IMR-90 (cell line): ENCODE results near the gene UQCRC2. TPM values are rescaled to one million over a fixed set of nuclear protein-coding genes. Genes with fewer than 3 reads are reported as not detected.

Experiments
- ATAC-seq: fragments of 200-7000 bp; cut with Tn5 transposase; 2 replicates; pipeline ENCODE4 v1.9.1; 2020; ENCODE audit warnings: low read depth, mild to moderate bottlenecking, moderate library complexity
- BruUV-seq: library from RNA; stranded (reverse); fragments of 400-500 nt; replicated peaks from 2 replicates; lab custom pipeline; 2021; lab: Mats Ljungman, UMichigan
- CTCF ChIA-PET: fragments of 300-600 bp; formaldehyde crosslinking; extraction: SDS; loops from one replicate; lab custom pipeline; 2021; ENCODE audit warnings: antibody characterized with exemption; lab: Yijun Ruan, JAX
- POLR2A ChIA-PET: fragments of 300-600 bp; sonication (Branson Sonifier 250); formaldehyde crosslinking; loops from one replicate; lab custom pipeline; 2022; ENCODE audit warnings: antibody characterized with exemption; ENCODE audit not compliant: unreplicated experiment; lab: Charles Lee
- DNase-seq: peaks from one replicate; pipeline ENCODE4 v3.0.0; 2013
- H2AFZ ChIP-seq: replicated peaks from 2 replicates; pipeline ENCODE3; 2013; ENCODE audit warnings: low read length, mild to moderate bottlenecking; ENCODE audit not compliant: poor library complexity
- H2AK5ac ChIP-seq: 2 replicates; pipeline ENCODE4 v1.6.1; 2013; ENCODE audit warnings: low read depth, low read length, inconsistent platforms
- H2AK9ac ChIP-seq: replicated peaks from 2 replicates; pipeline ENCODE3; 2013; ENCODE audit warnings: mild to moderate bottlenecking, low read depth, low read length, moderate library complexity; ENCODE audit not compliant: poor library complexity
- H2BK120ac ChIP-seq: 2 replicates; pipeline ENCODE4 v1.6.1; 2013; ENCODE audit warnings: low read depth, low read length, inconsistent platforms
- H2BK15ac ChIP-seq: 3 replicates; pipeline ENCODE4 v1.6.1; 2013; ENCODE audit warnings: low read depth, low read length, inconsistent platforms
- H2BK20ac ChIP-seq: 2 replicates; pipeline ENCODE4 v1.6.1; 2013; ENCODE audit warnings: low read depth, mild to moderate bottlenecking, inconsistent platforms, low read length, moderate library complexity
- H2BK5ac ChIP-seq: 2 replicates; pipeline ENCODE4 v1.6.1; 2013; ENCODE audit warnings: mild to moderate bottlenecking, low read depth, low read length, inconsistent platforms; ENCODE audit not compliant: poor library complexity, severe bottlenecking
- H3K14ac ChIP-seq: replicated peaks from 2 replicates; pipeline ENCODE4 v1.6.1; 2013; ENCODE audit warnings: low read depth, low read length, inconsistent platforms
- H3K18ac ChIP-seq: 2 replicates; pipeline ENCODE4 v1.6.1; 2013; ENCODE audit warnings: low read depth, low read length, control low read depth
- H3K23ac ChIP-seq: 2 replicates; pipeline ENCODE4 v1.6.1; 2013; ENCODE audit warnings: low read depth, low read length, inconsistent platforms
- H3K27ac ChIP-seq: 2 replicates; pipeline ENCODE4 v1.5.1; 2013; ENCODE audit warnings: mild to moderate bottlenecking, control low read depth, low read length; ENCODE audit not compliant: insufficient read depth
- H3K27me3 ChIP-seq: 2 replicates; pipeline ENCODE4 v1.6.1; 2013; ENCODE audit warnings: low read length; ENCODE audit not compliant: control insufficient read depth, insufficient read depth
- H3K36me3 ChIP-seq: 2 replicates; pipeline ENCODE4 v1.6.1; 2013; ENCODE audit warnings: low read length, mixed read lengths; ENCODE audit not compliant: control insufficient read depth, insufficient read depth
- H3K4ac ChIP-seq: 2 replicates; pipeline ENCODE4 v1.6.1; 2013; ENCODE audit warnings: low read depth, low read length, inconsistent platforms
- H3K4me1 ChIP-seq: 2 replicates; pipeline ENCODE4 v1.6.1; 2013; ENCODE audit warnings: low read length, mixed read lengths; ENCODE audit not compliant: control insufficient read depth, insufficient read depth
- H3K4me2 ChIP-seq: 2 replicates; pipeline ENCODE4 v1.6.1; 2013; ENCODE audit warnings: low read depth, mild to moderate bottlenecking, control low read depth, low read length, moderate library complexity
- H3K4me3 ChIP-seq: 2 replicates; pipeline ENCODE4 v1.5.1; 2013; ENCODE audit warnings: low read depth, mild to moderate bottlenecking, control low read depth, low read length, moderate library complexity; ENCODE audit not compliant: insufficient read depth
- H3K56ac ChIP-seq: 2 replicates; pipeline ENCODE4 v1.6.1; 2013; ENCODE audit warnings: low read length, inconsistent platforms; ENCODE audit not compliant: insufficient read depth; ENCODE audit errors: extremely low read depth
- H3K79me1 ChIP-seq, 2 experiments: 2 replicates each; pipeline ENCODE4 v1.6.1; 2013; ENCODE audit warnings: low read length in 2 of 2, inconsistent platforms in 1 of 2, low read depth in 1 of 2
- H3K9ac ChIP-seq: 2 replicates; pipeline ENCODE4 v1.6.1; 2013; ENCODE audit warnings: low read depth, low read length, control low read depth
- H3K9me1 ChIP-seq: 2 replicates; pipeline ENCODE4 v1.6.1; 2013; ENCODE audit warnings: low read length, inconsistent platforms; ENCODE audit not compliant: insufficient read depth
- H3K9me3 ChIP-seq: 2 replicates; pipeline ENCODE4 v1.6.1; 2013; ENCODE audit warnings: low read length; ENCODE audit not compliant: control insufficient read depth, insufficient read depth
- H4K20me1 ChIP-seq: 2 replicates; pipeline ENCODE4 v1.6.1; 2013; ENCODE audit warnings: low read length, inconsistent platforms; ENCODE audit not compliant: insufficient read depth
- H4K5ac ChIP-seq: 2 replicates; pipeline ENCODE4 v1.6.1; 2013; ENCODE audit warnings: mild to moderate bottlenecking, low read depth, low read length, control low read depth
- H4K8ac ChIP-seq, 2 experiments: 2 replicates each; pipeline ENCODE4 v1.6.1; 2013; ENCODE audit warnings: low read depth in 2 of 2, low read length in 2 of 2, control low read depth in 1 of 2, inconsistent platforms in 1 of 2
- H4K91ac ChIP-seq: 2 replicates; pipeline ENCODE4 v1.6.1; 2013; ENCODE audit warnings: low read depth, low read length, inconsistent platforms; ENCODE audit not compliant: insufficient read depth
- BHLHE40 ChIP-seq: fragments of 150-350 bp; IDR thresholded peaks from 2 replicates; pipeline ENCODE4 v1.6.1; 2016; ENCODE audit warnings: mild to moderate bottlenecking, low read depth, low read length
- CEBPB ChIP-seq: IDR thresholded peaks from 2 replicates; pipeline ENCODE4 v1.6.1; 2012; ENCODE audit warnings: low read depth, low read length, improper control_type of control experiment
- CHD1 ChIP-seq: IDR thresholded peaks from 2 replicates; pipeline ENCODE4 v1.6.1; 2012; ENCODE audit warnings: low read depth, low read length, improper control_type of control experiment
- CTCF ChIP-seq: conservative IDR thresholded peaks from 2 replicates; pipeline ENCODE4 v1.5.1; 2012; ENCODE audit warnings: mild to moderate bottlenecking, low read depth, low read length, improper control_type of control experiment
- ELK1 ChIP-seq: fragments of 150-350 bp; IDR thresholded peaks from 2 replicates; pipeline ENCODE4 v1.6.1; 2016; ENCODE audit warnings: low read depth, mild to moderate bottlenecking, low read length, moderate library complexity, borderline replicate concordance
- FOS ChIP-seq: fragments of 150-350 bp; IDR thresholded peaks from 2 replicates; pipeline ENCODE4 v1.6.1; 2016; ENCODE audit warnings: low read depth, low read length
- MAFK ChIP-seq: IDR thresholded peaks from 2 replicates; pipeline ENCODE4 v1.6.1; 2012; ENCODE audit warnings: low read depth, low read length, improper control_type of control experiment
- MAZ ChIP-seq: IDR thresholded peaks from 2 replicates; pipeline ENCODE4 v1.6.1; 2012; ENCODE audit warnings: low read depth, mild to moderate bottlenecking, low read length, improper control_type of control experiment, moderate library complexity, borderline replicate concordance
- MXI1 ChIP-seq: IDR thresholded peaks from 2 replicates; pipeline ENCODE4 v1.6.1; 2012; ENCODE audit warnings: low read depth, mild to moderate bottlenecking, low read length, moderate library complexity, borderline replicate concordance
- NFE2L2 ChIP-seq: fragments of 150-350 bp; IDR thresholded peaks from 2 replicates; pipeline ENCODE4 v1.6.1; 2016; ENCODE audit warnings: low read depth, mild to moderate bottlenecking, low read length
- POLR2A ChIP-seq: IDR thresholded peaks from 2 replicates; pipeline ENCODE4 v1.6.1; 2012; ENCODE audit warnings: mild to moderate bottlenecking, low read depth, low read length
- RAD21 ChIP-seq: IDR thresholded peaks from 2 replicates; pipeline ENCODE4 v1.6.1; 2012; ENCODE audit warnings: low read length, improper control_type of control experiment
- RCOR1 ChIP-seq: IDR thresholded peaks from 2 replicates; pipeline ENCODE4 v1.6.1; 2012; ENCODE audit warnings: mild to moderate bottlenecking, low read length, improper control_type of control experiment; ENCODE audit not compliant: insufficient replicate concordance
- RFX5 ChIP-seq: IDR thresholded peaks from 2 replicates; pipeline ENCODE4 v1.8.0; 2012; ENCODE audit warnings: low read depth, mild to moderate bottlenecking, low read length, moderate library complexity
- SMC3 ChIP-seq: fragments of 150-350 bp; IDR thresholded peaks from 2 replicates; pipeline ENCODE4 v1.6.1; 2016; ENCODE audit warnings: low read depth, mild to moderate bottlenecking, antibody characterized with exemption, low read length, moderate library complexity
- USF2 ChIP-seq: fragments of 150-350 bp; IDR thresholded peaks from 2 replicates; pipeline ENCODE4 v1.6.1; 2017; ENCODE audit warnings: mild to moderate bottlenecking, antibody characterized with exemption, low read length, low read depth
- WGBS, 2 experiments: methylation state at CpG; one replicate each; pipeline versions ENCODE4 v1.1.5 to v1.1.7; 2013; ENCODE audit warnings: missing lambda C conversion rate in 2 of 2; ENCODE audit not compliant: insufficient read length in 1 of 2; ENCODE audit errors: extremely low coverage in 2 of 2; 5-methylcytosine and 5-hydroxymethylcytosine counted together
- dilution Hi-C: fragments of 300-500 bp; cut with HindIII; formaldehyde crosslinking; loops from one replicate; pipeline ENCODE4 v1.14.3; 2018; ENCODE audit warnings: low sequenced_read_pairs; ENCODE audit not compliant: unreplicated experiment
- in situ Hi-C: fragments of 300-500 bp; cut with MboI; formaldehyde crosslinking; loops from 3 replicates; pipeline ENCODE4 v1.14.3; 2019; ENCODE audit warnings: low sequenced_read_pairs, inconsistent platforms, mixed read lengths
- intact Hi-C: fragments of 100-400 bp; cut with micrococcal nuclease; formaldehyde crosslinking; loops from 2 replicates; pipeline ENCODE4 v1.10.0; 2022
- polyA plus RNA-seq, 3 experiments: library from polyadenylated mRNA; depleted of rRNA; stranded (reverse); fragments of >200 nt; gene quantifications; 2 replicates each; pipeline ENCODE4 v1.2.3, GENCODE V29; 2012; ENCODE audit warnings: low replicate concordance in 1 of 3
- total RNA-seq: library from RNA; depleted of rRNA; stranded (reverse); fragments of >200 nt; gene quantifications from 2 replicates; pipeline ENCODE4 v1.2.3, GENCODE V29; 2012

UQCRC2 gene
- total and polyA plus RNA-seq, 2 of the 4 experiments (the other 2 are of a cell fraction) = 191 to 284 TPM

- H2BK5ac ChIP-seq = no peak overlapping the region
- H2BK15ac ChIP-seq = no peak overlapping the region
- no peak overlapping the region for H2BK120ac ChIP-seq
- no peaks in the 10 kb centered on the region for H4K20me1 ChIP-seq
- H3K9me1 ChIP-seq = peaks cover 18% of the 10 kb centered on the region
- TF ChIP-seq BHLHE40 = no peak
- no peak for TF ChIP-seq ELK1
- no peak for TF ChIP-seq RFX5
- no peak for TF ChIP-seq MAZ
- no peak for TF ChIP-seq FOS
- TF ChIP-seq CTCF = no peak
- no peak for TF ChIP-seq MAFK
- TF ChIP-seq MXI1 = no peak
- no peak for TF ChIP-seq CEBPB
- TF ChIP-seq NFE2L2 = no peak
- no peak for TF ChIP-seq RCOR1
- TF ChIP-seq RAD21 = no peak
- TF ChIP-seq SMC3 = no peak
- TF ChIP-seq POLR2A = no peak
- no peak for TF ChIP-seq CHD1
- no peak for TF ChIP-seq USF2
- no peak overlapping the region for H2BK20ac ChIP-seq
- H3K18ac ChIP-seq = no peak overlapping the region
- in situ Hi-C loops (loop anchor here (5.0 to 10.0 kb wide), 2 partner anchors 69 to 292 kb away; partner anchors contain the start of gene POLR3E), intact Hi-C loops (loop anchor here (5.0 kb wide), 1 partner anchor 294 kb away; the partner anchor contains the start of gene POLR3E), dilution Hi-C loops (no loop called here)
- no peak overlapping the region for H3K56ac ChIP-seq
- H3K36me3 ChIP-seq = no peaks in the 10 kb centered on the region
- H3K27me3 ChIP-seq = no peaks in the 10 kb centered on the region
- peaks cover 5 to 13% of the 10 kb centered on the region in 2 experiments; a peak in 3 of 4 replicates for H3K79me1 ChIP-seq
- POLR2A ChIA-PET = no interaction called here
- H2AK9ac ChIP-seq = peak overlapping the region; percentile 46
- H4K5ac ChIP-seq = no peak overlapping the region
- no peak overlapping the region for H3K4me3 ChIP-seq
- H4K91ac ChIP-seq = no peak overlapping the region
- H3K27ac ChIP-seq = no peak overlapping the region
- no peak for ATAC-seq
- no CpG with 5 or more reads among the region's 4 CpGs for WGBS, 2 experiments
- H3K9me3 ChIP-seq = no peaks in the 10 kb centered on the region
- no peak overlapping the region for H2AFZ ChIP-seq
- peak overlapping the region; percentile 51 for H2AK5ac ChIP-seq
- peaks cover 8% of the 10 kb centered on the region for H3K4me1 ChIP-seq
- CTCF ChIA-PET = interaction anchor here (2.0 to 5.1 kb wide), 3 partner anchors 74 to 185 kb away, joined by 11 to 46 read pairs (median 30); no protein-coding TSS in a partner anchor
- no peak overlapping the region for H3K4ac ChIP-seq
- DNase-seq = no peak
- no peak overlapping the region for H3K14ac ChIP-seq
- H3K4me2 ChIP-seq = no peak overlapping the region
- H3K9ac ChIP-seq = no peak overlapping the region
- no peak overlapping the region for H3K23ac ChIP-seq
- H4K8ac ChIP-seq = no peak overlapping the region
- no TSS peak for BruUV-seq
Observed at GRCh38 chr16:22003195-22003594, 50.0 kb downstream of the UQCRC2 start.
